ENCODE measurements around the gene TLE5. TPM values are rescaled to one million over a fixed set of nuclear protein-coding genes. Genes with fewer than 3 reads are reported as not detected.

TLE5 gene
- total and polyA plus RNA-seq, 9 of the 15 experiments (the other 6 are each of a cell fraction or from before 2014, with no cell fraction given): 2.0 to 347 (median 235) TPM

GRCh38 chr19:3047496-3048189 lies 14.7 kb downstream of the TLE5 start (continued):
- TF ChIP-seq TSHZ1 (CRISPR knock-in tag; IDR thresholded peaks at IDR 0.05): no peak
- TF ChIP-seq ZNF239 (CRISPR knock-in tag; IDR thresholded peaks at IDR 0.05): no peak
- TF ChIP-seq ASH1L (IDR thresholded peaks at IDR 0.05; ENCODE audit: borderline replicate concordance, low read depth, partially characterized antibody): no peak
- peak; percentile 95 for TF ChIP-seq PKNOX1 (IDR thresholded peaks at IDR 0.05)
- TF ChIP-seq BCL6 (CRISPR knock-in tag; IDR thresholded peaks at IDR 0.05): no peak
- peak; percentile 83 for TF ChIP-seq CXXC5 (CRISPR knock-in tag; IDR thresholded peaks at IDR 0.05)
- no peak for TF ChIP-seq ZNF436 (CRISPR knock-in tag; IDR thresholded peaks at IDR 0.05)
- TF ChIP-seq ZBTB26 (CRISPR knock-in tag; IDR thresholded peaks at IDR 0.05): no peak
- TF ChIP-seq NFIC (IDR thresholded peaks at IDR 0.05): peak; percentile 78
- TF ChIP-seq POLR3A (IDR thresholded peaks at IDR 0.05; ENCODE audit: borderline replicate concordance, extremely low read depth, insufficient read depth, insufficient read length): no peak
- peak; percentile 58; the same call in 1 of the 2 replicates for TF ChIP-seq ZNF263 (CRISPR knock-in tag; IDR thresholded peaks at IDR 0.05; ENCODE audit: borderline replicate concordance)
- peak; percentile 28 for TF ChIP-seq HMGN3 (IDR thresholded peaks at IDR 0.05; ENCODE audit: borderline replicate concordance, extremely low read depth, insufficient read length, low read depth, low read length)
- no peak for TF ChIP-seq HMG20B (CRISPR knock-in tag; IDR thresholded peaks at IDR 0.05)
- no peak for TF ChIP-seq KAT7 (CRISPR knock-in tag; IDR thresholded peaks at IDR 0.05; ENCODE audit: borderline replicate concordance)
- no peak for TF ChIP-seq TGIF2 (CRISPR knock-in tag; IDR thresholded peaks at IDR 0.05)
- no peak for TF ChIP-seq SLC30A9 (CRISPR knock-in tag; IDR thresholded peaks at IDR 0.05)
- TF ChIP-seq ZNF133 (CRISPR knock-in tag; IDR thresholded peaks at IDR 0.05): no peak
- no peak for TF ChIP-seq ERF (CRISPR knock-in tag; IDR thresholded peaks at IDR 0.05)
- TF ChIP-seq CHD4 (IDR thresholded peaks at IDR 0.05; ENCODE audit: insufficient read depth, insufficient replicate concordance, low read depth, low read length, poor library complexity, severe bottlenecking): peak; percentile 88
- no peak for TF ChIP-seq FOXO4 (CRISPR knock-in tag; IDR thresholded peaks at IDR 0.05)
- TF ChIP-seq ELF1 (tag; IDR thresholded peaks at IDR 0.05): no peak

Data from K562 (cell line).